GM12891 (cell line): Measurements from ENCODE around the gene DDX47. TPM values are rescaled to one million over a fixed set of nuclear protein-coding genes. Genes with fewer than 3 reads are reported as not detected.

Experiments
- DNase-seq: peaks from one replicate; pipeline ENCODE4 v3.0.0; 2011; ENCODE audit warnings: low spot score; ENCODE audit not compliant: insufficient read length
- FAIRE-seq: peaks from 2 replicates; lab custom pipeline; 2011; peaks lifted over from hg19 to GRCh38; lab: Jason Lieb, UNC
- PAX5 ChIP-seq: IDR thresholded peaks from 2 replicates; pipeline ENCODE4 v1.6.1; 2011; ENCODE audit warnings: low read length, moderate library complexity, mild to moderate bottlenecking; ENCODE audit not compliant: insufficient read depth, severe bottlenecking
- POLR2A ChIP-seq: IDR thresholded peaks from 2 replicates; pipeline ENCODE4 v1.6.1; 2011; ENCODE audit warnings: low read depth, low read length, control low read depth
- POLR2AphosphoS5 ChIP-seq: IDR thresholded peaks from 2 replicates; pipeline ENCODE4 v1.6.1; 2011; ENCODE audit warnings: low read depth, low read length, control low read depth
- POU2F2 ChIP-seq: IDR thresholded peaks from 2 replicates; pipeline ENCODE4 v1.6.1; 2011; ENCODE audit warnings: low read depth, mild to moderate bottlenecking, control low read depth, low read length, moderate library complexity
- SPI1 ChIP-seq: IDR thresholded peaks from 2 replicates; pipeline ENCODE4 v1.6.1; 2011; ENCODE audit warnings: low read depth, low read length, control low read depth
- TAF1 ChIP-seq: IDR thresholded peaks from 2 replicates; pipeline ENCODE4 v1.6.1; 2011; ENCODE audit warnings: low read depth, low read length, control low read depth
- polyA plus RNA-seq: library from polyadenylated mRNA; unstranded; fragments of >200 nt; gene quantifications from one replicate; pipeline ENCODE4 v1.2.1, GENCODE V29; 2012; ENCODE audit warnings: low read depth, missing spikeins, inconsistent platforms; ENCODE audit not compliant: missing spikeins

Gene DDX47
- 50.6 TPM for polyA plus RNA-seq

DNA sequence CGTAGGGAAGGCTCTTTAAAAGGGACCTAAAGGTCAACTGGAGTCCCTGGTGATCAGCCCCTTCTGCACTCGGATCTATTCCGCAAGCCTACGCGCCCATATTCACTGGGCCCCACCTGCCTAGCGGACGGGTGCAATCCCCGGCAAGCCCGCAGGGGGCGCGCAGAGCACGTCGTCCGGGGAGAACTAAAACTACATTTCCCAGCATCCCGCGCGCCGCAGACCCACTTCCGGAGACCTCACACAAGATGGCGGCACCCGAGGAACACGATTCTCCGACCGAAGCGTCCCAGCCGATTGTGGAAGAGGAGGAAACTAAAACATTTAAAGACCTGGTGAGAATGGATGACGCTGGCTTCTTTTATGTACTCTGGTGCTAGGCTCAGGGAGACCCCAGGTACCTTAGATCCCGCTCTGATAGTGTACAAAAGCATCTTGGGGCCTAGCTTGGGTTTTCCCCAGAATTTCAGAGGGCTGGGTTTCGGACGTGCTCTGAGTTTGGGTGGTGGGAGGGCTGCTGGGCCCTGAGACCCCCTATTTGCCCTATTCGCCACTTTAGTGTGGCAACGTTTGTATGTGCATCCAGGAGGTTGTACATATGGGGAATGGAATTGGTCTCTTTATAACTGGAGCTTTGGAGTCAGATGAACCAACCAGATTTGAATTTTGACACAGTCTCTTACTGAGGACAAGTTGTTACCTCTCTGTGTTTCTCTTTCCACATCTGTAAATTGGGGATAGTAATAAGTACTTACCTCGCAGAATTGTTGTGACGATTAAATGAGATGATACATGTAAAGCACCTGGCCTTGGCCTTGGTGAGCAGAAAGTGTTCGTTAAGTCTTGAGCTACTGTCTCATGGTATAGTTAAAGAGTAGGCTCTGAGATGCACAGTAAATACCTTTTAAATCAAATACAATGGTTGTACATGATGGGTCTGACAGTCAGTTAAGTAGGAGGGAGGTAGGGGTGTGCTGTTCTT is at the start of gene DDX47:
Gene DDX47, plus strand, starts transcription at position 227 of the 982 bp plus-strand sequence. Its CDS starts 22 bp downstream, at position 249.
- DNase-seq (peak; percentile 65), FAIRE-seq (peak; percentile 94)
- TF ChIP-seq POLR2AphosphoS5 = peak; percentile 55; the same call in 1 of the 2 replicates
- TF ChIP-seq TAF1 = peak; percentile 97
- TF ChIP-seq SPI1 = 0 out of 2 replicates have a peak, but pooled peaks have one; percentile 13
- TF ChIP-seq POLR2A = peak; percentile 73; the same call in 1 of the 2 replicates
- 0 out of 2 replicates have a peak, but pooled peaks have one; percentile 21 for TF ChIP-seq POU2F2
- no peak for TF ChIP-seq PAX5

DNA sequence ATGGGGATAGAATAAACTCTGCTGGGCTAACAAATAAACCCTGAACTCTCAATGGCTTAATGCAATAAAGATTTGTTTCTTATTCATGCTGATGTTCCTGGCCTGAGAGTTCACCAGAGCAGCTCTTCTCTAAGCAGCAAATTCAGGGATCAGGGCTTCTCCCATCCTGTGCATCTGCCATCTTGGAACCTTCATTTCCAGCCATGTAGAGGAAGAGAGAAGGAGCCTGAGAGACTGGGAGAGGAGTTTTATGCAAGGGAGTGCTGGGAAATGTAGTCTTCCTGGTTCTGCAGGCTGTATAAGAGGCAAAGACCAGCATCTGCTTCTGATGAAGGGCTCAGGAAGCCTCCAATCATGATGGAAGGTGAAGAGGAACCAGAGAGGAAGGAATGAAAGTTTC is 48.3 kb upstream of the DDX47 start:
- FAIRE-seq (no peak), DNase-seq (no peak)
- TF ChIP-seq SPI1 (no peak), PAX5 (no peak), POU2F2 (no peak), POLR2A (no peak), POLR2AphosphoS5 (no peak), TAF1 (no peak)

DNA sequence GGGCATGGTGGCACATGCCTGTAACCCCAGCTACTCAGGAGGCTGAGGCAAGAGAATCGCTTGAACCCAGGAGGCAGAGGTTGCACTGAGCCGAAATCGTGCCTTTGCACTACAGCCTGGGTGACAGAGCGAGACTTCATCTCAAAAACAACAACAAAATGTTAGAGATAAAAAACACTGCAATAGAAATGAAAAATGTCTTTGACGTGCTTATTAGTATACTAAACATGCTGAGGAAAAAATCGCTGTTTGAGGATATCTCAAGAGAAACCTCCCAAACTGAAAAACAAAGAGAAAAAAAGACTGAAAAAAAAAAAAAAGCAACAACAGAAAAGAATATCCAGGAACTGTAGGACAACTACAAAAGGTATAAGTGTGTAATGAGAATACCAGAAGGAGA is 42.9 kb upstream of the DDX47 start:
- no peak for FAIRE-seq
- DNase-seq = no peak
- no peak for TF ChIP-seq TAF1
- no peak for TF ChIP-seq SPI1
- TF ChIP-seq POU2F2 = no peak
- no peak for TF ChIP-seq PAX5

DNA sequence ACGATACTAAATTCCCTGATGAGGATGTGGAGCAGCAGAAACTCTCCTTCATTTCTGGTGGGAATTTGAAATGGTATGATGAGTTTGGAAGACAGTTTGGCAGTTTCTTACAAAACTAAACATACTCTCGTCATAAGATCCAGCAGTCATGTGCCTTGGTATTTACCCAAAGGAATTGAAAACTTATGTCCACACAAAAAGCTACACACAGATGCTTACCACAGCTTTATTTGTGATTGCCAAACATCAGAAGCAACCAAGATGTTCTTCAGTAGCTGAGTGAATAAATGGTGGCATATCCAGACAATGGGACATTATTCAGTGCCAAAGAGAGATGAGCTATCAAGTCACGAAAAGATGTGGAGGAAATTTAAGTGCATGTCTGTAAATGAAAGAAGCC is 38.4 kb upstream of the DDX47 start:
- no peak for TF ChIP-seq POLR2AphosphoS5
- no peak for TF ChIP-seq TAF1
- no peak for TF ChIP-seq POU2F2
- TF ChIP-seq PAX5 = no peak
- no peak for TF ChIP-seq SPI1
- no peak for TF ChIP-seq POLR2A
- no peak for FAIRE-seq

DNA sequence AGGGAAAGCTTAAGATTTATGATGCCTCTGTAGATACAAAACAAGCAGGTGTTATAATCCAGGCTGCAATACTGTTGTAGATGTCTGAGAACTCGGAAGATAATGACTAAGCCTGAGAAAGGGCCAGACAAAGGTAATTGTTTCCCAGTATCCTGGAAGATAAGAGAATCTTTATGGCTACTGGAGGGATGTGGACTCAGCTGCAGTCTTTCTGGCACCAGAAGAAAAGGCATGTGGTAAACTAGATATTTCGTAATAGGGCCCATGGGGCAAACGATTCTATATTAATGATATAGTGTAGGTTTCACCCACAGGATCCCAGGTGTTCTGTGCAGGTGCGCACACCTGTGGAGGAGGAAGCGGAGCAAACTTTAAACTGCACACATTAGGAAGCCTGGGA is 36.9 kb upstream of the DDX47 start:
- no peak for DNase-seq
- no peak for TF ChIP-seq SPI1
- TF ChIP-seq POLR2A = no peak
- no peak for TF ChIP-seq POU2F2
- no peak for TF ChIP-seq POLR2AphosphoS5
- TF ChIP-seq TAF1 = no peak
- no peak for FAIRE-seq

More for the DNA sequence above, 38.4 kb upstream of the DDX47 start:
- DNase-seq = no peak

DNA sequence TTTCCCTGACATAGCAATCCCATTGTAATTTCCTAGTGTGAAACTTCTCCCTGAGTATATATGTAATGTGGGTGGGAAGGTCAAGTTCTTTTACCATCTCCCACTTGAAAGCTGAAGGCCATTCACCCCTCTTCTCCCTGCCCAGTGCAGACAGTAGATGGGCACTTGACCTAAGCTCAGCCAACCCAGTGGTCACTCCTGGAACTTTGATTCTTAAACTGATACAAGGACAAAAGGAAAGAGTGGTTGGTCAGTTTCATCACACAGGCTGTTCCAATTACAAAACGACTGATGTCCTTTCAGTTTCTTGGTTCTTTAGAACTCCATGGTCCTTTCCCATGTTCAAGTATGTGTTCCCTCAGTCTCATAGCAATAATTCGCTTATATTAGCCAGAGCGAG is 36.1 kb upstream of the DDX47 start:
- FAIRE-seq = no peak
- DNase-seq = no peak
- TF ChIP-seq PAX5 (no peak), SPI1 (no peak)

DNA sequence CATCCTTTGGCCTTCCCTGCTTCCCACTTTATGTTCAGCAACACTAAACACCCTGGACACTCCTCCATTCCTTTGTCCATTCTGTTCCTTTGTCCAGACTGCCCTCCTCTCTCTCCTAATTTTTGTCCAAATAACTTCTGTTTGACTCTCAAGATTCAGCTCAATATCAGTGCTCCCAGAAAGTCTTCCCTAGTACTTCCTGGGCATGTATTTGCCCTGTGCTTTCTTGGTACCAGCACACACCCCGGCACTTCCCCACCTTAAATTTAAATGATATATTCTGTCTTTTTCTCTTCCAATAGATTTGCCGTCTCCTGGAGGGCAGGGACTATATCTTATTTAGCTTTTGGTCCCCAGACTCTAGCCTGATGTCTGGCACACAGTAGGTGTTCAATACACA is 34.1 kb upstream of the DDX47 start:
- no peak for TF ChIP-seq POLR2A
- TF ChIP-seq POLR2AphosphoS5 = no peak
- TF ChIP-seq SPI1 = no peak
- TF ChIP-seq PAX5 = no peak
- TF ChIP-seq TAF1 = no peak
- TF ChIP-seq POU2F2 = no peak
- DNase-seq (no peak), FAIRE-seq (no peak)

DNA sequence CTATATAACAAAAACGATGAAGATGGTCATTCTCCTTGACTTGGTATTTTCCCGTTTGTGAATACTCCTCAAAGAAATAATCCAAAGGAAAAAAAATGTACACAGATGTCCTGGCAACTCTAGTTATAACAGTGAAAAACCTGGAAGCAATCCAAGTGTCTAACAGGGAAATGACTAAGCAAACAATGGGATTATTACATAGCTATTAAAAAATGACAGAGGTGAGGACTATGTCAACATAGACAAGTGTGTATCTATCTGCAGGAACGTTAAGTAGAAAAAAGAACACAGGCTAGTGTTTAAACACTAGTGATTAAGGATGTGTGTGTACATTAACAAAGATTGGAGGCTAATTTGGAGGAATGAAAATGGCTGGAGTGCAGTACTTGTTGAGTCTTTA is 33.6 kb upstream of the DDX47 start:
- FAIRE-seq (no peak), DNase-seq (no peak)
- TF ChIP-seq POLR2A (no peak), PAX5 (no peak), TAF1 (no peak), SPI1 (no peak), POU2F2 (no peak), POLR2AphosphoS5 (no peak)

DNA sequence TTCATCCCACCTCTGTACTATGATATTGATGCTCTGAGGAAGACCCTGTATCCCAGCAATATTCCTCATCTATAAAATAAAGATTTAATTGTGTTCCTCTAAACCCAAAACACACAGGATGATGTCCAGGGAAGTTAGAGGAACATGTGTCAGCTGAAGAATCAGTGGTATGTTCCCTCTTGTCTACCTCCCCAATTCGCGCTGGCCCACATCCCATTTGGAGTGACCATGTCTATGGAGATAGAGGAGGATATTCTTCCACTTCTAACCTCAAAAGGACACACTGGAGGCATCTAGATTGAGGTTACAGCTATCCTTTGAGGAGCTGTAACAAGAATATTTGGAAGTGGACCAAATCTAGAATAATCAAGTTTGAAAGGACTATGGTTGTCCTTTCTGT is 29.0 kb upstream of the DDX47 start:
- DNase-seq = no peak
- no peak for FAIRE-seq
- TF ChIP-seq POLR2AphosphoS5 (no peak), PAX5 (no peak), TAF1 (no peak), POU2F2 (no peak), SPI1 (no peak), POLR2A (no peak)

DNA sequence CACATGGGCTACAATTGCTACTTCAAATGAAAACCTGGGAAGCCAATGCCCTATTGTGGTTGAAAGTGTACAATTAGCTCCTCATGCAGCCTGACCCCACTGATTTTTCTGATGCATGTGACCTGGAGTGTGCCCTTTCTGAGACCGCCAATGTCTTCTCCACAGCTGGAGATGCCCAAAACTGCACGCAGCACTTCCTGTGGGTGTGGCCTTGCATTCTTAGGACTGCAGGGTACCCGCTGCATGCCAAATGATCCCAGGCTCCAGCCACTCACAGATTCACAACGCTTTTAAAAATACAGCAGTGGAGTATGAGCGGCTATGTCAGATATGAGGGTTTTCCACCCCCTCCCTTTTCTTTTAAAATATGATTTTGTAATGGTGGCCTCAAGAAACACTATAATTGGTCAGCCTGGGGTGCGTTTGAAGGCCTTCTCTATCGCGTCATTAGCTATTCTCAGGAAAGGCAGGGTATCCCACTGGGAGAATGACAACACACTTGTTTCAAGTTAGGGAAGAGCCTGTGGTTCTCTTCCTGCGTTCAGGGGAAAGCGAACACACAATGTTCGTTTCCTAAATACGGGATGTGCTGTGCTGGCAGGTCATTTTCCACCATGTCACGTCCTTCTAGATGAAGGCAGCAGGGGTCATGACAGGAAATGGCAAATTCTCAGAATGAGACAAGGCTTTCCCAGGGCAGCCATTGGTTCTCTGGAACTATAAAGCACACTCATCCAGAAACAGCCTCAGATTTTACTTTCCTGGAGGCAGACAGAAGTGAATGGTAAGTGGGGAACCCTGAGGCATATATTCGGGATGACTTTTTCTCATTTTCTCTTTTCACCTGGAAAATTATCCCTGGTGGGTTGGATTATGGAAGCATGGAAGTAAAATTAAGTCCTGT is 28.0 kb upstream of the DDX47 start, which contains the start of gene APOLD1:
Gene APOLD1, plus strand, starts transcription at position 749 of the 904 bp plus-strand sequence. Its CDS starts 33 bp downstream, at position 782.
- TF ChIP-seq POU2F2 (no peak), POLR2AphosphoS5 (no peak), SPI1 (no peak), PAX5 (no peak), TAF1 (no peak), POLR2A (no peak)
- DNase-seq (no peak), FAIRE-seq (no peak)
